IPS-18c (cell line): Measurements from ENCODE around the gene ARHGAP44.

Experiments used
- H3K4me3 ChIP-seq: 2 replicates; pipeline ENCODE4 v1.7.0; 2013; ENCODE audit warnings: low read depth, mild to moderate bottlenecking, low read length, moderate library complexity; ENCODE audit not compliant: insufficient read depth
- H3K9me3 ChIP-seq: one replicate; pipeline ENCODE4 v1.6.1; 2013; ENCODE audit warnings: mild to moderate bottlenecking, low read length, moderate library complexity; ENCODE audit not compliant: control insufficient read depth, insufficient read depth

ARHGAP44 gene

DNA sequence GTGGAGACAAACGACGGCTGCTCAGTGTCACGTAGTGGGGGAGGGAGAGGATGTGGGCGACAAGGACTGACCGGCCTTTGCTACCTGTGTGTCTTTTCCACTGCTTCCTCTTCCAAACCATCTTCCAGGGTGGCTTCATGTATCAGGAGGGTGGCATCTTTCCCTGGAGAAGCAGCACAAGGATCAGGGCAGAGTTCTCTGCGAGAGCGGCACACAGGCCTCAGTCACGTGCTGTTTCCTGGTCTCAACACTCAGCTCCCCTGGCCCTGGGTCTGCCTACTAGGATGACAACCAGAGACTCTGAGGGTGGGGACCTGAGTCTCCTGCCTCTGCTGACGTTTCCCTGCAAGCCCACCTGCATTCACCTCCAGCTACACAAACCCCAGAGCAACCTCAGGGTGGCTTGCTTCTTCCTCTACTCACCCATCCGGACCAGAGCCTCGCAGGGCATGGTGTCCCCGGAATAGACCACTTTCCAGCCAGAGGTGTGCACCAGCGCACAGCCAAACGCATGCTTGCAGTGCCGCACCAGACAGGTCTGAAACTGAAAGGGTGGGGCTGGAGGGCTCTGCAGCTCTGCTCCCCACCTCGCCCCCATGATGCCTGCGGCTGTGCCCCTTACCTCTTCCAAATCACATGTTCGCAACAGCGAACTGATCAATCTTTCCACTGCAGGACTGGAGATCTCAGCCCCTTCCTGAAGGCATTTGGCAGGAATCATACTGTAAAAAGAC is 205.2 kb downstream of the ARHGAP44 start:
- H3K9me3 ChIP-seq = no peaks in the 10 kb centered on the region
- no peak overlapping the region for H3K4me3 ChIP-seq

DNA sequence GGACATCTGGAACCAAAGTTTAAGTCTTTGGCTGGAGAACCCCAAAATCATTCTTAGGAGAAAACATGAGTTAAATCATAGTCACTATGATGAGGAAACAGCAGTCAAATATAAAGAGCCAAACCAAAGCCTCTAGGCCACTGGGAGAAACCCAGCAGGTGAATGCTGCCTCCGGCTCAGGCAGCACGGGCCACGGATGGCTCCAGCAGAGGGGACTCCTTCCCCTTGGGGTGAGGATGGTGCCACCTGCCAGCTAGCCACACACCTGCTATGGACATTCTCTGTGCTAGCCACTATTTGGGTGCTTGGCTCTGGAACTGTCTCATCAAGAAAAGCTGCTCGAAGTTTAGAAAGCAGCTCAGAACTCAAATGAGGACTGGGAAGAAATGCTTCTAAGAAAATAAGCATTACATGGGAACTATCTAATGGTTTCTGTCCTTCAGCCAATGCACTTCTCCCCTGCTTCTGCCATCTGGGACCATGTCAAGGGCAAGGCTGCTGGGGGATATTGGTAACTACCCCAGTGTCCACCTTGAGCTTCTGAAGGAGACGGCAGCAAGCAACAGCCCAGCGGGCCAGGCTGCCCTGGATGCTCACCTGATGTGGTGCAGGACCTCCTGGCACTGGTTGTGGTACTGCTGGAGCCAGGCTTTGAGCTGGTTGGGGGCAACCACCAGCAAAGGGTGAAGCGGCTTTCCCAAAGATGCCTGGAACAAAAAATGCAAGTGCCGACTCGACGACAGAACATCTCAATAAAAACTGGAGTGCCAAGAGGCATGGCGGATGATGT is 206.0 kb downstream of the ARHGAP44 start:
- no peak overlapping the region for H3K4me3 ChIP-seq
- no peaks in the 10 kb centered on the region for H3K9me3 ChIP-seq

DNA sequence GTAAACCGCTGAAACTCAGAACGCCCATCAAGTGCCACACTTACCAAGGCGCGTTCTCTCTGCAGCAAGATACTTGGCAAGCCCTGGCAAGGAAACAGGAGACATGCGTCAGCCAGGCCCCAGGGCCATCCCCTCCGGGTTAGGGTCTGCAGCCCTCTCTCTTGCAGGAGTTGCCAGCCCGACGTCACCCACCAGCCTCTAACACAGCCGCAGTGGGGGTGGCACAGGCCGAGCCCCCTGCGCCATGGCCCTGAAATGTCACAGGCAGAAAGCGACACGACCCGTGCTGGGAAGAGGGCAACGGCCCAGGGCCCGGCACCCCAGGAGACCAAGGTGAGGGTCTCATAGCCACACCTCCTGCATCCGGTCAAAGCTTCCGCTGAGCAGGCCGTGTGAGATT is 206.6 kb downstream of the ARHGAP44 start:
- H3K4me3 ChIP-seq = no peak overlapping the region
- no peaks in the 10 kb centered on the region for H3K9me3 ChIP-seq

DNA sequence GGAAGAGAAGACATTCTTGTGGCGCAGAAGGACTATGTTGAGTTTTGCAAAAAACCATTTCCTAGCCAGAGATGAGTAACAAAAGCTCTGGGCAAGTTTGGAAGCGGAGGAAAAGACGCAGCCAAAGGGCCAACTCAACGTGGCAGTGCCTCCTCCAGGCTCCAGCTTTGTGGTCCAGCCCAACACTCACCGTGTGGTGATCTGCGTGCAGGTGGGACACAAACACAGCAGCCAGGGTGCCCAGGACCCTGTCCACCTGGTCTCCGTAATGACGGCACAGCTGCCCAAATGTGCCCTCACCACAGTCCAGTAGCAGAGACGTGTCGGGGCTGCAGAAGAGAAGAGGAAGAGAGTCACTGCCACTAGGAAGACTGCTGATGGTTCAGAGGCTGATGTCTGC is 207.1 kb downstream of the ARHGAP44 start:
- Histone ChIP-seq H3K9me3 (no peaks in the 10 kb centered on the region), H3K4me3 (no peak overlapping the region)

DNA sequence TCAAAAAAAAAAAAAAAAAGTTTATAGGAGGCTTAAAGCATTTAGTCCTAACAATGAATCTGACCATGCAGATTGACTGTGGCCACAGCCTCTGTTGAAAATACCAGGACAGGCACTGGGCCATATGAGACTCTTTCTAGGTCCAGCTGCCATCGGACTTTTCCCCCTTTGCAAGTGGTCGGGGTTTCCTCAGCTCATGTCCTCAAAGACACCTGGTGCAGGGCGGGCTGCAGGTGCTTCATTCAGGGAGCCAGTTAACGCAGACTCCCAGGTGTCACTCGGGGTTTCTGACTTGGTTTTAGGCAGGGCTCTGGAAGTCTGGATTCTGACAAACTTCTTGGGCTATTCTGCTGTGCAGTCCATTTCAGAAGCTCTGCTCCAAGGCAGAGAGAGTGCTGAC is 207.6 kb downstream of the ARHGAP44 start:
- Histone ChIP-seq H3K9me3 (no peaks in the 10 kb centered on the region), H3K4me3 (no peak overlapping the region)

DNA sequence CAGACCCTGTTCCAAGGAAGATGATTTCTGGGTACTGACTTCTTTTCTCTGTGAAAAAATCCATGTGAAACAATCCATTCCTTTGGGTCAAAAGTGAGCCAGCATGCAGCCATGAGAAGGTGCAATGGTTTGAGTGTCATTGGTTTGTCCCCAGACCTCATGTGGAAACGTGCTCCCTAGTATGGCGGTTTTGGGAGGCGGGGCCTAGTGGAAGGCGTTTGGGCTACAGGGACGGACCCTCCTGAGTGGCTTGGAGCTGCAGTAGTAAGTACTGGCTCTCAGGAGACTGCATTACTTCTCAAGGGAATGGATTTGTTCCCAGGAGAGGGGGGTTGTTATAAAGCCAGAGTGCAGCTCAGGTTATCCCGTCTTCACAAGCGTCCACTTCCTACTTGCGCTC is 209.2 kb downstream of the ARHGAP44 start:
- Histone ChIP-seq H3K9me3 (no peaks in the 10 kb centered on the region), H3K4me3 (no peak overlapping the region)

DNA sequence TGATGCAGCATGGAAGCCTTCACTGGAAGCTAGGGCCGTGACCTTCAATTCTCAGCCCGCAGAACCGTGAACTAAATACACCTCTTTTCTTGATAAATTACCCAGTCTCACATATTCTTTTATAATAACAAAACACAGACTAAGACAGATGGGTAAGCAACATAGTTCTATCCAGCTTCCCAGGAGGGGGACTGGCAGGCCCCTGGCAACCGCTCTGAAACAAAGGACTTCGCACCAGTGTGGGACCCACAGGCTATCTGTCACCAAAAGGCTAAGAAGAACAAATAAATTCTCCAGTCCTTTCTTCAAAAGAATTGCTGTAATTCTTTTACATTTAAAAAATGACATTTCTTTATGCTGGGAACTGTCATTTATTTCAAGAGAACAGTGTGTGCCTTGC is 209.6 kb downstream of the ARHGAP44 start:
- H3K9me3 ChIP-seq = no peaks in the 10 kb centered on the region
- no peak overlapping the region for H3K4me3 ChIP-seq

DNA sequence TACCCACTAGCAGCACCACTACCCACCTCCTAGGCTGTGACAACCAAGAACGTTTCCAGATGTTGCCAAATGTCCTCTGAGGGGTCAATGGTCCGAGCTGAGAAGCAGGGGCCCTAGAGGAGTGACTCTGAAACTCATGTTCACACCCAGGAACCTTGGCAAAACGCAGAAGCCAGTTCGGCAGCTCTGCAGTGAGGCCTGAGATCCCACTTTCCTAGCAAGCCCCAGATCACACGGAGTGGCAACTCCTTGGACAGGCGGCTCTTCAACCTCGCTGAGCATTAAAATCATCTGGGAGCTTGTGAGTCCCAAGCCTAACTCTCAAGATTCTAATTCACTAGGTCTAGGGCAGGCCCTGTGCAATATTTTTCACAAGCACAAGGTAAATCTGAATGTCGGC is 211.3 kb downstream of the ARHGAP44 start:
- H3K9me3 ChIP-seq = no peaks in the 10 kb centered on the region
- no peak overlapping the region for H3K4me3 ChIP-seq

DNA sequence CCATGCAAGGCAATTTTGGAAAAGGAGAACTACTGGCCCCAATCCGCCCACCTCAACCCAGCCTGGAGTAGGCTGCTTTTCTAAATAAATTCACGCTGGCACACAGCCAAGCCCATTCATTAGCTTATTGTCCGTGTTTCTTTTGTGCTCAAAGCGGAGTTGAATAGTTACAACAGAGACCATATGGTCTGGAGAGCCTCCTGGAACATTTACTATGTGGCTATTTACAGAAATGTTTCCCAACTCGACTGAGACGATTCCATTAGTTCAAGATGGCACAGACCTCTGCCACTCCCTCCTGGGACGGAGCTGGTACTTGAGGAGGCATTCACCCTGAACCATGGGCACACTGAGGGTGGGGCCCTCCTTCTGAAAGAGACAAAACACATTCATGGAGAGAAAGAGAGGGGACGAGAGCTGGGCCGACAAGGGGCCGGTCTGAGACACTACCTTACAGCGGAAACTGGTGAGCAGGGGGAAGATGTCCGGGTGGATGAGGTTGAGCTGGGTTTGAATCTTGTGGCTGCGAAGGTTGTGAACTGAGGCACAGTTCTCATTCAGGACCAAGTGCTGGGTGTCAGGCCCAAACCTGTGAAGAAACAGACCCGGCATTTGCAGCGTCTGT is 212.8 kb downstream of the ARHGAP44 start:
- Histone ChIP-seq H3K4me3 (no peak overlapping the region), H3K9me3 (no peaks in the 10 kb centered on the region)

DNA sequence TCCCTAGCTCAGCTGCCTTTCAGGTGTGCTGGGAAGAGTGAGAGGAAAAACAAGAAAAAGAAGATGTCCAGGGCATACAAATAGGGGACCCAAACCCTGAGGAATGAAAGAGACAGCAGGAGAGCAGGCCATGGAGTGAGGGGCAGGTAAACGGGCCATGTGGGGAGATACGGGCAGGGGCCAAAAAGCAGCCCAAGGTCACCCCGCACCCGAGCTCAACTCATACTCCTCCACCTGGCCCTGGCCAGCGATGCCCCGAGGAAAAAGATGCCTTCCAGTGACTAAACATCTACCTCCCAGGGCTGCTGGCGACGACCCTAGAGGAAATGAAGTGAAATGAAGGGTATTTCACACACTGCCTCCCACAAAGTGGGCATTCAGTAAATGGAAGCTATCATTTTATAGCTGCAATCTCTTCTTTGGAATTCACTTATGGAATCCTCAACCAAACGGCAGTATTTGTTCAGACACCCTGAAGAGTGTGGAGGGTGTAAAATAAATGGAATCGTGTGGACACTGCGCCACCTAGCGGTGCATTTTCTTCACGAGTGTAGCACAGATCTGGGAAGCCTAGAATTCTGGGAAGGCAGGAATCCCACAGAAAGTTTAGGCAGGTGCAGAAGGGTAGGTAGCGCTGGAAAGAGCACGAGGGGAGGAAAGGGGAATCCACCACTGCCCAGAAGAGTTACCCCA is 213.6 kb downstream of the ARHGAP44 start:
- H3K9me3 ChIP-seq = no peaks in the 10 kb centered on the region
- H3K4me3 ChIP-seq = no peak overlapping the region

DNA sequence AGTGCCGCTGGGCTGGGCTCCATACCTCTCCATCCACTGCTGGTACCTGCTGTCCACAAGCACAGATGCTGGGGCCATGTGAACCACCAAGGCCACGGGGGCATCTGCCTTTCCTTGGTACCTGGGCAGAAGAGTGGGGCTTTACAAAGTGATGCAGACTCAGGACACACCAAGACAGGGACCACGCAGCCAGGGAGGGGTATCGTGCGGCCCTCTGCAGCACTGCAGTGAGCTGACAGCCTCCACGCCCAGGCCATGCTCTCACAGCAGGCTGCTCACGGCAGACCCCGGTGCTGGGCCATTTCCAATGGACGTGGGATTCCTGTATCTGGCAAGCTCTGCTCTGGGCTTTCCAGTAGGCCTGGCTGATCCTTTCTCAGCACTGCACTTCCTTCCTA is 214.2 kb downstream of the ARHGAP44 start:
- H3K9me3 ChIP-seq = no peaks in the 10 kb centered on the region
- no peak overlapping the region for H3K4me3 ChIP-seq

DNA sequence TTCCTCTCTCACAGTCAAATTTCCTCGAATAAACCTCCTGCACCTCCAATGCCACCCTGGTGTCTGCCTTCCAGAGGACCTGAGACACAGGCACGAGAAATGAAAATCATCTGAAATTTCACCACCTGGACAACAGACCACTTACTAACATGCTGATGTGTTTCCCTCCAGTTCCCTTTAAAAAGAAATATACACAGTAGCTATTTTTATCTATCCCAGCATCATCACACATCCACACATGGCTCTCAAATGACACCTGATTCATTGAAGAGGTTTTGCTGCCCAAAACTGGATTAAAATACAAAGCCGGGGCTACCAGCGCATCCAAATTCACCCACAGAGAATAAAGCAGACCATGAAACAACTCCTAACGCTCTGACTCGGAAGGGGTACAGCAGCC is 214.6 kb downstream of the ARHGAP44 start:
- H3K9me3 ChIP-seq = no peaks in the 10 kb centered on the region
- H3K4me3 ChIP-seq = no peak overlapping the region

DNA sequence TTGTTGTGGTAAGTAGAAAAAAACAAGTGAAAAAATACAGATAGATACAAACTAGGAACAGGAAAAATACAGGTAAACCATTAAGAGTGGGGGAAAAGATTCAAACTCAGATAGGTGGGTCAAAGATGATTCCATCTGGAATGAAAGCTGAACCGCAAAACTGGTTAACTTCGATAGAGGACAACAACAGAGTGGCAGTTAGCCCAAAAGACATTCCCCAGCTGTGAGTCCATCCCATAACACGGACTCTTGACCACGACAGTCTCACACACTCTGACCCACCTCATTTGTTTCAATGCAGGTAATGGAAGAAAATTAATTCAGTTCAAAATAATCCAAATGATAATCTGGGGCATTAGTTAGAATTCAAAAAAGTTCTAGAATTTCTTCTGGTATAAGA is 215.0 kb downstream of the ARHGAP44 start:
- no peak overlapping the region for H3K4me3 ChIP-seq
- no peaks in the 10 kb centered on the region for H3K9me3 ChIP-seq

DNA sequence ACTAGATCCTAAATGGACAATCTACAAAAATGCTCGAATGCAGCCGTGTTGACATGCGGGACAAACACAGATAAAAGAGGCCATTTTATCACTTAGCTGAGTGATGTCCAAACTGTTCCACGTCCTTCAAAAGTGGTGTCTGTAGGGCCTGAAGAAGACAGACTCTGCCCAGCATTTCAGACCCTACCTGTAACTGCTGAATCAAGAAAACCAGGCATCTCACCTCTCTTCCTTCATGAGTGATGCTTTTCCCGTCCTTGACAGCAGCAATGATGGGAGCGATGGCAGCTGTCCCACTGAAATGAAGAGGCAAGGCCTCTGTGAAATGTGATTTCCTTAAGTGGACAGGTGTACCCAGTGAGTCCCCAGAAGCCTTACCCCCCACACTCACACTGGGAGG is 216.2 kb downstream of the ARHGAP44 start:
- Histone ChIP-seq H3K4me3 (no peak overlapping the region), H3K9me3 (no peaks in the 10 kb centered on the region)

DNA sequence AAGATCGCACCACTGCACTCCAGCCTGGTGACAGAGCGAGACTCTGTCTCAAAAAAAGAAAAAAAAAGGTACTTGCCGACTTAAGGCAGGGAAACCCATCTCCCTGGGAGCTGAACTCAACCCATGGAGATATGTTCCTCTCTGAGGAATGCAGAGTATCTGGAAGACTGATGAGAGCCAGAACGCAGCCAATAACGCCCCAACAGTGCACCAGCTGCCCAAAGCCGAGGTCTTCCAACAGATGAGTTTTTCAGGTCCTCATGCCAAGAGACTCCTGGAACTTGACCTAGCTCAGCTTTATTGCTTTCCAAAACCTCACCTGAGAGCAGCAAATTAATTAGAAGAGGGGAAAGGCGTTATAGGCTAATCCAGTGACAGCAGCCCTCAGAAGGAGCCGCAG is 219.2 kb downstream of the ARHGAP44 start:
- H3K4me3 ChIP-seq = no peak overlapping the region

DNA sequence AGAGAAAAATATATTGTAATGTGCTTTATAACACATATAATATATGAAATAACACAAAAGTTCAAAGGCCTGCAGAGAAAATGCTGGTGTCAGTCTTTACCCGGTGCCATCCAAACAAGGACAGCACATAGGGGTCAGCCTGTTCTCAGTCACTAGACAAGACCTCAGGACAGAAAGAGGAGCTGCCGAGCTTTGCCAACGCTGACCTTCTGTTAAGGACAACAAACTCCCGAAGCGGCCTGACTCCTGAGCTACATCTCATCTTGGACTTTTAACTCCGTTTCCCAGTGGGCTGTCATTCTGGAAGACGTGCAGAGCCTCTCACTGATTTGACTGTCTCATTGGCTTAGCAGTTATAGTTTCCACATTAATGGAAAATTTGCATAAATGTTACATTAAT is 221.7 kb downstream of the ARHGAP44 start:
- Histone ChIP-seq H3K9me3 (no peaks in the 10 kb centered on the region), H3K4me3 (no peak overlapping the region)

More for the DNA sequence above, 219.2 kb downstream of the ARHGAP44 start:
- no peaks in the 10 kb centered on the region for H3K9me3 ChIP-seq

DNA sequence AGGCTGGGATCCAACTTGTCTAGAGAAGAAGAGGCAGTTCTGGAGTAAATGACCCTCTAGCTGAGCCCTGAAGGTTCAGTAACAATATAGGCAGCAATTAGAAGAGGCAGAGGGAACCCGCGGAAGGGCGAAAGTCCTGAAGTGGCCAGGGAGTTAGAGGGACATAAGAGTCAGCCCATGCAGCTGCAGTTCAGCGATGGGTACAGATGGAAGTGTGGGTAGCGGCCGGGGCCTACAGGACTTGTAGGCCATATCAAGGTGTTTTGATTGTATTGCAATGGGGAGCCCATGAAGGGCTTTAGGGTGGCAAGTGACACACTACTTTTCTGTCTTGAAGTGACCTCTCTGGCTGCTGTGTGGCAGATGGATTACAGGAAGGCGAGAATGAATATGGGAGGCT is 225.5 kb downstream of the ARHGAP44 start:
- Histone ChIP-seq H3K9me3 (no peaks in the 10 kb centered on the region), H3K4me3 (no peak overlapping the region)
